Small intestine (tissue), 7 donors: ENCODE data around the gene FBXO42. TPM values are rescaled to one million over a fixed set of nuclear protein-coding genes. Genes with fewer than 3 reads are reported as not detected.
A peak's percentile ranks its signal among the peaks of the same experiment; 100 is the strongest.
"Not testable (repeated sequence)": the region's sequence is repeated elsewhere in the genome, so short reads cannot be mapped to it uniquely, and the experiment has no call there.

Source experiments
- DNase-seq, 2 donors: peaks; one replicate each; pipeline versions ENCODE4 v3.0.0 to v3.0.0-alpha.2; 2013
- FAIRE-seq: peaks from 2 replicates; lab custom pipeline; 2012; peaks lifted over from hg19 to GRCh38; lab: Jason Lieb, UNC
- H3K27ac ChIP-seq, 3 donors: one replicate each; pipeline ENCODE4 v1.5.1; 2013; ENCODE audit warnings: low read length in 2 of 3, mild to moderate bottlenecking in 2 of 3, control low read depth in 1 of 3, inconsistent platforms in 1 of 3, low read depth in 1 of 3, moderate library complexity in 1 of 3
- H3K27me3 ChIP-seq, 3 donors: one replicate each; pipeline ENCODE4 v1.6.1; 2013; ENCODE audit warnings: low read length in 3 of 3, inconsistent platforms in 1 of 3; ENCODE audit not compliant: control insufficient read depth in 3 of 3, insufficient read depth in 3 of 3
- H3K36me3 ChIP-seq, 3 donors: one replicate each; pipeline ENCODE4 v1.6.1; 2013; ENCODE audit warnings: low read length in 3 of 3, inconsistent platforms in 1 of 3, low read depth in 1 of 3, mild to moderate bottlenecking in 1 of 3, moderate library complexity in 1 of 3; ENCODE audit not compliant: control insufficient read depth in 3 of 3, insufficient read depth in 2 of 3
- H3K4me1 ChIP-seq, 3 donors: one replicate each; pipeline ENCODE4 v1.6.1; 2013; ENCODE audit warnings: low read length in 2 of 3, inconsistent platforms in 1 of 3, low read depth in 1 of 3, mild to moderate bottlenecking in 1 of 3, moderate library complexity in 1 of 3; ENCODE audit not compliant: control insufficient read depth in 3 of 3, insufficient read depth in 2 of 3
- H3K4me3 ChIP-seq, 3 donors: one replicate each; pipeline ENCODE4 v1.5.1; 2013; ENCODE audit warnings: low read length in 3 of 3, control low read depth in 1 of 3, inconsistent platforms in 1 of 3, low read depth in 1 of 3, mild to moderate bottlenecking in 1 of 3, moderate library complexity in 1 of 3
- H3K9me3 ChIP-seq, 2 donors: one replicate each; pipeline ENCODE4 v1.6.1; 2013; ENCODE audit warnings: low read depth in 1 of 2, low read length in 1 of 2; ENCODE audit not compliant: control insufficient read depth in 2 of 2, insufficient read depth in 1 of 2
- WGBS, 3 donors: extraction: QIAGEN DNeasy Blood & Tissue Kit; methylation state at CpG; one replicate each; pipeline ENCODE4 v1.1.7; 2013; 5-methylcytosine and 5-hydroxymethylcytosine counted together
- polyA plus RNA-seq, 4 donors: library from polyadenylated mRNA; stranded (reverse) in 3 of 4; unstranded in 1 of 4; fragments of 200-250 nt in 3 of 4; fragments of 120-200 nt in 1 of 4; gene quantifications; one replicate each; pipeline versions ENCODE4 v1.2.1 to v1.2.3, GENCODE V29; 2013
- donor health status: healthy with polysubstance abuse.
- donor health status: control.
- donor health status: control.
- donor health status: Bipolar disorder and iron deficiency.
- donor health status: healthy.

The FBXO42 gene
- polyA plus RNA-seq, 4 donors: 10.0 to 14.5 (median 12.2) TPM

GRCh38 chr1:16367968-16368890, 15.9 kb upstream of the FBXO42 start:
- no peak for FAIRE-seq
- Histone ChIP-seq H3K4me3 (peak overlapping the region; percentile 70 to 89 (median 87)), H3K9me3 (no peaks in the 10 kb centered on the region), H3K36me3 (peaks cover 0 to 3% (median 0%) of the 10 kb centered on the region in 3 donors), H3K4me1 (peaks cover 3 to 16% (median 15%) of the 10 kb centered on the region in 3 donors), H3K27ac (peak overlapping the region; percentile 84 to 99 (median 98)), H3K27me3 (no peaks in the 10 kb centered on the region)
- DNase-seq: peak in 1 of 2 donors; percentile 40
- WGBS, 3 donors: 0 to 3% (median 1%) methylated on average over 24 of the region's 24 CpGs

GRCh38 chr1:16367258-16367967, 15.1 kb upstream of the FBXO42 start:
- no peaks in the 10 kb centered on the region for H3K9me3 ChIP-seq
- no peaks in the 10 kb centered on the region for H3K36me3 ChIP-seq
- DNase-seq: peak; percentile 83 to 96
- 0 to 1% (median 0%) methylated on average over 39 to 47 of the region's 47 CpGs for WGBS, 3 donors
- no peak for FAIRE-seq
- H3K27me3 ChIP-seq: no peaks in the 10 kb centered on the region
- H3K4me1 ChIP-seq: peaks cover 0 to 11% (median 9%) of the 10 kb centered on the region in 3 donors
- H3K4me3 ChIP-seq: peak overlapping the region; percentile 70 to 89 (median 87)
- peak overlapping the region; percentile 84 to 99 (median 98) for H3K27ac ChIP-seq

- peak within 1 kb of the TSS; percentile 84 to 99 (median 98) for H3K27ac ChIP-seq
- no peaks in the 10 kb centered on the region for H3K36me3 ChIP-seq
- 1 to 2% (median 1%) methylated on average over 22 to 24 of the region's 24 CpGs for WGBS, 3 donors
- FAIRE-seq (peak; percentile 19), DNase-seq (peak; percentile 100)
- no peaks in the 10 kb centered on the region for H3K27me3 ChIP-seq
- no peaks in the 10 kb centered on the region for H3K9me3 ChIP-seq
- H3K4me1 ChIP-seq: peaks cover 0 to 11% (median 6%) of the 10 kb centered on the region in 3 donors
- H3K4me3 ChIP-seq: peak within 1 kb of the TSS; percentile 70 to 89 (median 87)
Observed at GRCh38 chr1:16366722-16367257, 14.5 kb upstream of the FBXO42 start, which contains the start of gene SZRD1. Gene SZRD1 (plus strand): TSS chr1:16367242. CDS start chr1:16367258, 16 bp downstream.

GRCh38 chr1:16365146-16365498, 12.8 kb upstream of the FBXO42 start:
- not testable (repeated sequence) for H3K9me3 ChIP-seq, DNase-seq, H3K27me3 ChIP-seq, FAIRE-seq, H3K4me3 ChIP-seq, H3K36me3 ChIP-seq, H3K27ac ChIP-seq
- WGBS, 3 donors: 67 to 77% (median 75%) methylated on average over 3 of the region's 3 CpGs
- peaks cover 0 to 11% (median 3%) of the 10 kb centered on the region in 3 donors for H3K4me1 ChIP-seq

- Histone ChIP-seq H3K27ac (no peak overlapping the region), H3K4me1 (peaks cover 0 to 6% (median 0%) of the 10 kb centered on the region in 3 donors), H3K9me3 (no peaks in the 10 kb centered on the region), H3K36me3 (no peaks in the 10 kb centered on the region), H3K27me3 (no peaks in the 10 kb centered on the region), H3K4me3 (no peak overlapping the region)
- DNase-seq (no peak), FAIRE-seq (no peak)
- 86 to 100% (median 91%) methylated on average over 3 of the region's 3 CpGs for WGBS, 3 donors
Observed at GRCh38 chr1:16356867-16357266, 4.6 kb upstream of the FBXO42 start.

GRCh38 chr1:16354619-16355018, 2.3 kb upstream of the FBXO42 start:
- peaks cover 4 to 9% (median 4%) of the 10 kb centered on the region in 3 donors for H3K4me1 ChIP-seq
- H3K27ac ChIP-seq: no peak overlapping the region
- WGBS, 3 donors: 90 to 97% (median 94%) methylated on average over 2 of the region's 2 CpGs
- DNase-seq (no peak), FAIRE-seq (no peak)
- no peaks in the 10 kb centered on the region for H3K27me3 ChIP-seq
- no peak overlapping the region for H3K4me3 ChIP-seq
- no peaks in the 10 kb centered on the region for H3K9me3 ChIP-seq
- H3K36me3 ChIP-seq: peaks cover 0 to under 1% (median 0%) of the 10 kb centered on the region in 3 donors

GRCh38 chr1:16352842-16353535, 709 bp upstream of the FBXO42 start:
- Histone ChIP-seq H3K9me3 (no peaks in the 10 kb centered on the region), H3K4me1 (peaks cover 4 to 10% (median 9%) of the 10 kb centered on the region in 3 donors), H3K27ac (peak overlapping the region; percentile 79 to 97 (median 87)), H3K4me3 (peak overlapping the region; percentile 24 to 91 (median 87)), H3K36me3 (peaks cover 0 to 3% (median 0%) of the 10 kb centered on the region in 3 donors), H3K27me3 (no peaks in the 10 kb centered on the region)
- 36 to 54% (median 46%) methylated on average over 11 of the region's 11 CpGs for WGBS, 3 donors
- FAIRE-seq: no peak
- DNase-seq: peak in 1 of 2 donors; percentile 18
